Fibroblast of pulmonary artery (primary cell): Measurements from ENCODE around the gene NFYA.

Experiments
- DNase-seq: peaks from one replicate; pipeline ENCODE4 v3.0.0-alpha.2; 2010; ENCODE audit warnings: low read depth
- H3K4me3 ChIP-seq: replicated peaks from 2 replicates; pipeline ENCODE4 v1.5.1; 2011; ENCODE audit warnings: low read depth, mild to moderate bottlenecking, control low read depth, low read length, moderate library complexity
- CTCF ChIP-seq: IDR thresholded peaks from 2 replicates; pipeline ENCODE4 v1.5.1; 2011; ENCODE audit warnings: mild to moderate bottlenecking, control low read depth, low read length, inconsistent platforms; ENCODE audit errors: missing control alignments

Gene NFYA

GRCh38 chr6:41119508-41119907 lies 46.7 kb downstream of the NFYA start:
- no peak for DNase-seq
- H3K4me3 ChIP-seq = no peak overlapping the region
- no peak for TF ChIP-seq CTCF

- no peak overlapping the region for H3K4me3 ChIP-seq
- no peak for TF ChIP-seq CTCF
- no peak for DNase-seq
Observed at GRCh38 chr6:41120058-41120457, 47.3 kb downstream of the NFYA start.

GRCh38 chr6:41122373-41122772 lies 49.6 kb downstream of the NFYA start:
- peak; percentile 6 for DNase-seq
- no peak for TF ChIP-seq CTCF
- no peak overlapping the region for H3K4me3 ChIP-seq

- H3K4me3 ChIP-seq = no peak overlapping the region
- no peak for DNase-seq
- TF ChIP-seq CTCF = no peak
Observed at GRCh38 chr6:41122918-41123317, 50.1 kb downstream of the NFYA start.

- no peak for TF ChIP-seq CTCF
- no peak overlapping the region for H3K4me3 ChIP-seq
- DNase-seq = no peak
Observed at GRCh38 chr6:41125282-41125681, 52.5 kb downstream of the NFYA start.

- no peak for DNase-seq
- H3K4me3 ChIP-seq = no peak overlapping the region
- no peak for TF ChIP-seq CTCF
Observed at GRCh38 chr6:41132254-41132653, 59.5 kb downstream of the NFYA start.

GRCh38 chr6:41135062-41135832 lies 62.5 kb downstream of the NFYA start:
- no peak overlapping the region for H3K4me3 ChIP-seq
- no peak for TF ChIP-seq CTCF
- DNase-seq = no peak
